GM10248 (cell line): Measurements from ENCODE around the gene LUC7L2.
A peak's percentile ranks its signal among the peaks of the same experiment; 100 is the strongest.

Source experiments
- CTCF ChIA-PET: fragments of 300-600 bp; sonication (Branson Sonifier 250); formaldehyde crosslinking; extraction: SDS; loops from one replicate; lab custom pipeline; 2021; ENCODE audit warnings: antibody characterized with exemption; lab: Yijun Ruan, JAX
- POLR2A ChIA-PET: fragments of 350-650 bp; sonication (Branson Sonifier 250); formaldehyde crosslinking; extraction: SDS; loops from one replicate; lab custom pipeline; 2020; ENCODE audit warnings: antibody characterized with exemption; lab: Yijun Ruan, JAX
- DNase-seq: peaks from one replicate; pipeline ENCODE4 v3.0.0; 2012; ENCODE audit errors: extremely low spot score
- TF ChIP-seq, protein P1 (sequence below): IDR thresholded peaks from 2 replicates; pipeline ENCODE4 v1.5.1; 2012; ENCODE audit warnings: mild to moderate bottlenecking, low read depth; ENCODE audit errors: extremely low read depth, missing control alignments, control extremely low read depth

Gene LUC7L2

GRCh38 chr7:139340037-139340807, 19.5 kb upstream of the LUC7L2 start:
- POLR2A ChIA-PET: interaction anchor here (0.5 to 2.3 kb wide), 4 partner anchors 19 to 878 kb away, joined by 3 to 8 read pairs (median 5); partner anchors contain the start of gene LUC7L2
- TF ChIP-seq, protein P1, sequence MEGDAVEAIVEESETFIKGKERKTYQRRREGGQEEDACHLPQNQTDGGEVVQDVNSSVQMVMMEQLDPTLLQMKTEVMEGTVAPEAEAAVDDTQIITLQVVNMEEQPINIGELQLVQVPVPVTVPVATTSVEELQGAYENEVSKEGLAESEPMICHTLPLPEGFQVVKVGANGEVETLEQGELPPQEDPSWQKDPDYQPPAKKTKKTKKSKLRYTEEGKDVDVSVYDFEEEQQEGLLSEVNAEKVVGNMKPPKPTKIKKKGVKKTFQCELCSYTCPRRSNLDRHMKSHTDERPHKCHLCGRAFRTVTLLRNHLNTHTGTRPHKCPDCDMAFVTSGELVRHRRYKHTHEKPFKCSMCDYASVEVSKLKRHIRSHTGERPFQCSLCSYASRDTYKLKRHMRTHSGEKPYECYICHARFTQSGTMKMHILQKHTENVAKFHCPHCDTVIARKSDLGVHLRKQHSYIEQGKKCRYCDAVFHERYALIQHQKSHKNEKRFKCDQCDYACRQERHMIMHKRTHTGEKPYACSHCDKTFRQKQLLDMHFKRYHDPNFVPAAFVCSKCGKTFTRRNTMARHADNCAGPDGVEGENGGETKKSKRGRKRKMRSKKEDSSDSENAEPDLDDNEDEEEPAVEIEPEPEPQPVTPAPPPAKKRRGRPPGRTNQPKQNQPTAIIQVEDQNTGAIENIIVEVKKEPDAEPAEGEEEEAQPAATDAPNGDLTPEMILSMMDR: peak; percentile 68
- DNase-seq: peak; percentile 93
- CTCF ChIA-PET: interaction anchor here (0.6 to 2.5 kb wide), 11 partner anchors 9 to 246 kb away, joined by 3 to 10 read pairs (median 3); no protein-coding TSS in a partner anchor

- ChIA-PET POLR2A (interaction anchor here (0.6 to 2.3 kb wide), 2 partner anchors 19 to 105 kb away, joined by 3 to 8 read pairs; partner anchors contain the start of gene LUC7L2), CTCF (interaction anchor here (0.8 to 2.5 kb wide), 7 partner anchors 12 to 247 kb away, joined by 3 to 10 read pairs (median 4); no protein-coding TSS in a partner anchor)
- TF ChIP-seq, protein P1: no peak
Measured at GRCh38 chr7:139340808-139341057, 19.0 kb upstream of the LUC7L2 start.

DNA sequence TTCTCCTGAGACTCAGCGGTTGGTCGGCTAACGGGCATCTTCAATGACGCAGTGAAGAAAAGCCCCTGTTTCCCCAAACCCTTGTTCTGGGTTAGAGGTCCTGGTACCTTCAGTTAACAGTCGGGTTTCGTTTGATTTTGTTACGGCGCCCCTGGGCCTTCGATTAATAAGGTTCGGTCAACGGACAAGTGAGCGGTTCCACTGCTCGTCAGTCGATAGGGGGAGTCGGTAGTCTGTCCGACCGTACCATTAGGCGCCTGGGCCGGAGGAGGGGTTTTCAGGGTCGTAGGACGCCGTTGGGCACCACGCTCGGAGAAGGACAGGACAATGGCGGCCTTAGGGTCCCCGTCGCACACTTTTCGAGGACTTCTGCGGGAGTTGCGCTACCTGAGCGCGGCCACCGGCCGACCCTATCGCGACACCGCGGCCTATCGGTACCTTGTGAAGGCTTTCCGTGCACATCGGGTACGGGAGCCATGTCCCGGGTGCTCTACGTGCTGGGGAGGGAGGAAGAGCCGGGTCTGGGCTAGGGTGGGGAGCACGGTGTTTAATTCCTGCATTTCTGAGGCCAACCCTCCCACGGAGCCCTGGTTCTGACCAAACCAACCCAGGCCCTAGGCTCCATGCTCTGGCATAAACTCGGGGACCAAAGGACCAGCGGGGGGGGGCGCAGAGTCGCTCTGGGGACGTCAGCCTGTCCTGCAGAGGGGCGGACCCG, 18.5 kb upstream of the LUC7L2 start, which contains the start of gene FMC1:
Gene FMC1 (plus strand): TSS at position 280 of the 718 bp plus-strand sequence. CDS start 48 bp downstream, at position 328.
- TF ChIP-seq, protein P1: peak; percentile 52
- CTCF ChIA-PET: interaction anchor here (1.6 kb wide), 1 partner anchor 13 kb away, joined by 8 read pairs; no protein-coding TSS in a partner anchor
- DNase-seq: peak; percentile 83
- POLR2A ChIA-PET: interaction anchor here (0.6 kb wide), 1 partner anchor 106 kb away, joined by 3 read pairs; no protein-coding TSS in a partner anchor

More at GRCh38 chr7:139340808-139341057, 19.0 kb upstream of the LUC7L2 start:
- DNase-seq: no peak

DNA sequence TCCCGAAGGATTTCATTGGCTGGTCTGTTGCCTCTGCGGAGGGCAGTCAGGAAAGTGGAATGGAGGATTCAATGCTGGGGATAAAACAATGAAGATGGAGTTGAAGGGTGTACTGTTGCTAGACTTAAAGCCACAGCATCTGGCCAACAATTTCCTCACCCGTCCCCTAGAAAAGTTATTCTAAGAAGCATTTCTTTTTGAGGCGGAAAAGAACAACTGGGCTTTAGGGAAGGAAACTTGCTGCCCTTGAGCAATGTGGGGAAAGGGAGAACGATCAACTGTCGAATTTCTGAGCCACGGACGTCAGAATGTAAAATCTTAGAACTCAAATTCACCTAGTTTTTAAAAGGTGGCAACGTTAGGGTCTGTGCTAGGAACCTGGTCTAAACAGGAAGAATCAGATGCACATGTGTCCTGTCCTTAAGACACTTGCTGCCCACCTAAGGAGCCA, 17.9 kb upstream of the LUC7L2 start:
- no peak for DNase-seq
- ChIA-PET POLR2A (no interaction called here), CTCF (no interaction called here)
- TF ChIP-seq, protein P1: no peak

- TF ChIP-seq, protein P1: no peak
- ChIA-PET CTCF (interaction anchor here (3.0 kb wide), 1 partner anchor 10 kb away, joined by 14 read pairs; no protein-coding TSS in a partner anchor), POLR2A (no interaction called here)
- no peak for DNase-seq
Measured at GRCh38 chr7:139345042-139345441, 14.7 kb upstream of the LUC7L2 start.

GRCh38 chr7:139351027-139351426, 8.7 kb upstream of the LUC7L2 start:
- no peak for DNase-seq
- ChIA-PET POLR2A (no interaction called here), CTCF (interaction anchor here (0.8 kb wide), 1 partner anchor 19 kb away, joined by 3 read pairs; no protein-coding TSS in a partner anchor)
- TF ChIP-seq, protein P1: no peak
